Endometrial microvascular endothelial cells (primary cell): ENCODE data around the gene SCAF4. TPM values are rescaled to one million over a fixed set of nuclear protein-coding genes. Genes with fewer than 3 reads are reported as not detected.
"Not testable (repeated sequence)": the region's sequence is repeated elsewhere in the genome, so short reads cannot be mapped to it uniquely, and the experiment has no call there.

Experiments
- in situ Hi-C: cut with HindIII; loops from 2 replicates; pipeline ENCODE4 v1.10.0; 2017; ENCODE audit warnings: low sequenced_read_pairs, low pct_unique_long_range_greater_than_20kb; ENCODE audit errors: inconsistent ontology term
- total RNA-seq: library from RNA; depleted of rRNA; stranded (reverse); fragments of >200 nt; gene quantifications from one replicate; pipeline ENCODE4 v1.2.3, GENCODE V29; 2015; ENCODE audit errors: inconsistent ontology term

Gene SCAF4
- total RNA-seq, 1 donor from 2014 or later, result 12.7 TPM

DNA sequence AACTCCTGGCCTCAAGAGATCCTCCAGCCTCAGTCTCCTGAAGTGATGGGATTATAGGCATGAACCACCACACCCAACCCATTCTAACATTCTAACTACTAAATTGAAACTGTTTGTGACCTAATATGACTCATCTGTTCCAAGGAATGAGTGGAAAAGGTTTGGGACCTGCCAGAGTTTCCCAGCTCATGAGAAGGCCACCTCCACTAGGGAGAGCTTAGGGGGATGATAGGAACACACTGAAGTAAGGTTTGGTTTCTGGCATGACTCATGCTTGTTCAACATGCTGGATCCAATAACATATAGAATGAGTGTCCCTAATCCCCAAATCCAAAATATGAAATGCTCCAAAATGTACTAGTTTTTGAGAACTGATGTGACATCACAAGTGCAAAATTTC is 18.9 kb upstream of the SCAF4 start:
- in situ Hi-C loops, result no loop called here

DNA sequence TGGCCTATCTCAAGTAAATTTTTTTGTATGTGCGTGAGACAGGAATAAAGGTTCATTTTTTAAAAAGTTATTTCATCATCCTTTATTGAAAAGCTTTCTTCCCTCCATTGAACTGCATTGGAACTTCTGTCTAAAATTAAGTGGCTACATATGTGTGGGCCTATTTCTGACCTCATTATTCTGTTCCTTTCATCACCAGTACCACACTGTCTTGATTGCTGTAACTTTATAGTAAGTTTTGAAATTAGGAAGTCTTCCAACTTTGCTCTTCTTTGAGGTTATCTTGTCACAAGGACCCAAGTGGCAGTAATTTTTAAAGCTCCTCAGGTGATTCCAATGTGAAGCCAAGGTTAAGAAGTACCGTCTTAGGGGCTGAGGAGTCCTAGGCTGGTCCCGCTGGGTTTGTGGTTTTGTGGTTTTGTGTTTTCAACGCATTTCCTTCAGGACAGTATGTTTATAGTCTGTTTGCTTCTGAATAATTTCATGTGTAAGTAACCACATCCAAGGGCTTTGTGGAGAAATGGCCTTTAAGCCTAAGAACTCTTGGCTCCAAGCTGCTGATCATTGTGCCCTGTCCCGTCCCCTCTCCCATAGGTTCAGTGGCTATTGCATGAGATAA is 12.4 kb upstream of the SCAF4 start:
- in situ Hi-C loops, result no loop called here

DNA sequence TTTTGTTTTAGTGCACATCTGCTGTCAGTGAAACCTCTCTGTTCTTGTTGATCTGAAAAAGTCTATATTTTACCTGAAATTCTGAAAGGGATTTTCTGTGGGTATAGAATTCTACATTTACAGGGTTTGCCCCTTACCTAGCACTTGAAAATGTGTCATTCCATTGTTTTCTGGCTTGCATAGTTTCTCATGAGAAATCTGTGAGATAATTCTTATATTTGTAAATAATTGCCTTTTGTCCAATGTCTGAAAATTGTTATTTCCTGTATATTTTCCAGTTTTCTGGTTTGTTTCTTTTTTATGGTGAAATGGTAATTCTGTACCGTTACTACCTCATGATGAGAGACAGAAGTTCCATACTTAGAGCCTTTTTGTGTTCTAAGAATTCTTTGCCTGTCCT is 11.8 kb upstream of the SCAF4 start:
- in situ Hi-C loops, result no loop called here

DNA sequence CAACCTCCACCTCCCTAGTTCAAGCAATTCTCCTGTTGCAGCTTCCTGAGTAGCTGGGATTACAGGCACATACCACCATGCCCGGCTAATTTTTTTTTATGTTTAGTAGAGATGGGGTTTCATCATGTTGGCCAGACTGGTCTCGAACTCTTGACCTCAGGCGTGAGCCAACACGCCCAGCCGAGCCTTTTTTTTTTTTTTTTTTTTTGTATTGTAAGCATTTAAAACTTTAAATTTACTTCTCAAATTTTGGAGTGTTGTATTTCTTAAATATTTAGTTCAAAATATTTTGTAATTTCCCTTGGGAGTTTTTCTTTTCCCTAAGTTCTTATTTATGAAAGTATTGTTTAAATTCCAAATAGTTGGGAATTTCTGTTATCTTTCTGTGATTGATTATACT is 9.2 kb upstream of the SCAF4 start:
- in situ Hi-C loops, result no loop called here

DNA sequence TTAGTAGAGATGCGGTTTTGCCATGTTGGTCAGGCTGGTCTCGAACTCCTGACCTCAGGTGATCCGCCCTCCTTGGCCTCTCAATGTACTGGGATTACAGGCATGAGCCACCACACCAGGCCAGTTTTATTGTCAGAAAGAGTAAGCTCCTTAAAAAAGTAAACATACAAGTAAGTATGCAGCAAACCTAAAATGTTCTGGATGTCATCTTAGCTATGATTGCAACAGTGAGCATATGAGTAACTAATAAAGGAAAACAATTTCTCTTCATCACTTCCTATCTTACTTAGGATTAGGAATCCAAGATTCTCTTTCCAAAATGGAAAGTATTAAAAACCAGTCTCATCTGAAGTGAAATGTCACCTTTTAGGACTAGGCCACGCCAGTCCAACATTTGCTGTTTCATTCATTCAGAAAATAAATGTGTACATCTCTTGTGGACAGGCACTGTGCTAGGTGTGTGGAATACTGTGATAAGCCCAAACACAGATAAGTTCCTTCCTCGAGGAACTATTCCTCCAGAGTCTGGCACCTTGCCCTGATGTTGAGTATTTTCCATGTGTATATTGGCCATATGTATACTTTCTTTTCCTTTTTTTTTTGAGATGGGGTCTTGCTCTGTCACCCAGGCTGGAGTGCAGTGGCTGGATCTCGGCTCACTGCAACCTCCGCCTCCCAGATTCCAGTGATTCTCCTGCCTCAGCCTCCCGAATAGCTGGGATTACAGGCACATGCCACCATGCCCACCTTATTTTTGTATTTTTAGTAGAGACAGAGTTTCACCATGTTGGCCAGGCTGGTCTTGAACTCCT is 5.9 kb upstream of the SCAF4 start:
- in situ Hi-C loops, result not testable (repeated sequence)

DNA sequence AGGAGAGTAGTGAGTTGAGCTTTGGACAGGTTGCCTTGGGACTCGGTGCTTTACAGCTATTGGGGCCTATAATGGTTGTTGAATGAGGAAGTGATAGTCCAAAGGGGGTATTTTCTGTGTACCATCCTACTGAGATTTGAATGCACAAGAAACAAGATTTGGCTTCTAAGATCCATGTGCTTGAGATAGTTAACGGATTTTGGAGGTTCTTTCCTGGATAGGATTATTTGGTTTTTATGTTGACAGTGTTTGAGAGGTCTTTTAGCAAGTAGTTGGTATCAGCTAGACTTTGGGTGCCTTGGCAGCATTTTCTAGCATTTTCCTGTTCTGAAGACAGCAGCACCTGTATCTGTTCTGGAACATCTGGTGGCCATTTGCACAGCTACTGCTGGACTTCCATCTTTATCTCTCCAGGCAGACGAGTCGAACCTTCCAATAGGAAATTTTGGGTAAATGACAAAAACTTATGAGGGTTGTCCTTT is 3.6 kb upstream of the SCAF4 start:
- in situ Hi-C loops, result no loop called here

DNA sequence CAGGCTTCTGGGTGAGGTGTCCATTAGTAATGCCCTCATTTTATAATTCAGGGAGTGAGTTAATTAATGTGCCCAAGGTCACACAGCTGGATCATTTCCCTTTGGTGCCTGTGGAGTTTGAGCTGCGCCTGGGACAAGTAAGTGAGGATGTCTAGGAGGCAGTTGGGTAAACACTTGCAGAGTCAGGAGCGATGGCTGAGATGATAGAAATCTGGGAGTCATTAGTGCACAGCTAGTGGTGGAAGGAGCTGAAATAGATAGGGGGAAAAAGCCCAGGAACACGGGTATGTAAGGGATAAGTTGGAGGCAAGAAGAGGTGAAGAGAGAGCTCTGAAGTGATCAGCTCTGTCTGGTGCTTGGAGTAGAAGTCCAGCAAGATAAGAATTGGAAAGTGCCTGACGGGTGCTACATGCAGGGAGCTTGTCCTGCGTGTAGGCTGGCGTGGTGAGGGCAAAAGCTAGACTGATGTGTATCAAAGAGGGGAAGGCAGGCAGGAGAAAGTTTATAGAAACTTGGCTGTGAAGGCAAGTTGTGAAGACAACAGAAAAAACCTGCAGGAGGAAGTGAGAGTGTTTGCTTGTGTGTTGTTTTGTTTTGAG is 1.7 kb upstream of the SCAF4 start:
- in situ Hi-C loops, result no loop called here

DNA sequence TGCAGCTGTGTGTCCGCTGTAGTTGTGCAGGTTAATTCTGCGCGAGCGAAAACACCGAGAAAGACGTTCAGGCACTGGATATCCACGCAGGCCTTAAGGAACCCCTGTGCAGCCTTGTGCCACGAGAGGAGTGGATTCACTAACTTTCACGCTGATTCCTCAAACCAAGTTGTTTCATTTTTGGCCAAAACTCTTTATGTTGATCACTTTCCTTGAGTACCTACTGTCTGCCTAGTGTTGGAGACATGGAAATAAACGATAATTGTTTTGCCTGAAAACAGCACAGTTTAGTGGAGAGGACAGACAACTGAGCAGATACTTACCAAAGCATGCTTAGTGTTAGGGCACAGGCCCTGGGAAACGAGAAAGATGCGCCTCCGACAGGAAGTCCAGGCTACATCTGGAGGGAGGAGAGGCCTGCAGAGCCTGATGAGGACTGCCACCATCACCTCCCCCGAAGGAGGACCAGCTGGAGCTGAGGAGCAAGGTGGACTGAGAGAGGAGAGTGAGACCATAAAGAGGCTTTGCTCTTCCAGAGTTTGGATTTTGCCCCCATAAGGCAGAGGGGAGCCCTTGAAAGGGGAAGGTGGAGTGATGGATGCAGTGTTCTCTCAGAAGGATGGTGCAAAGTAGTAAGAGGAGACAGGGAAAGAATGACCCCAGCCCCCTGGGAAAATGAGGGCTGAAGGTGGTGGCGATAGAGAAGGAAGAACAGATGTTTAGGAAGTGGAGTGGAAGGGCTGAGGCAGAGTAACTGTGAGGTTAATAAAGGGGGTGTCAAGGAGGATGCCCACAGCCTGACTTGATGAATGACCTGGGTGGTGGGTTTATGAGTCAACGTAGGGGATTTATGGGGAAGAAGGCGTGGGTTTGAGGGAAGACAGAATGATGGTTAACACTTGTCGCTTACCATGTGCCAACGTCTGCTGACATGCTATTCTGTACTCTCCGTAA is 956 bp upstream of the SCAF4 start:
- in situ Hi-C loops, result no loop called here

DNA sequence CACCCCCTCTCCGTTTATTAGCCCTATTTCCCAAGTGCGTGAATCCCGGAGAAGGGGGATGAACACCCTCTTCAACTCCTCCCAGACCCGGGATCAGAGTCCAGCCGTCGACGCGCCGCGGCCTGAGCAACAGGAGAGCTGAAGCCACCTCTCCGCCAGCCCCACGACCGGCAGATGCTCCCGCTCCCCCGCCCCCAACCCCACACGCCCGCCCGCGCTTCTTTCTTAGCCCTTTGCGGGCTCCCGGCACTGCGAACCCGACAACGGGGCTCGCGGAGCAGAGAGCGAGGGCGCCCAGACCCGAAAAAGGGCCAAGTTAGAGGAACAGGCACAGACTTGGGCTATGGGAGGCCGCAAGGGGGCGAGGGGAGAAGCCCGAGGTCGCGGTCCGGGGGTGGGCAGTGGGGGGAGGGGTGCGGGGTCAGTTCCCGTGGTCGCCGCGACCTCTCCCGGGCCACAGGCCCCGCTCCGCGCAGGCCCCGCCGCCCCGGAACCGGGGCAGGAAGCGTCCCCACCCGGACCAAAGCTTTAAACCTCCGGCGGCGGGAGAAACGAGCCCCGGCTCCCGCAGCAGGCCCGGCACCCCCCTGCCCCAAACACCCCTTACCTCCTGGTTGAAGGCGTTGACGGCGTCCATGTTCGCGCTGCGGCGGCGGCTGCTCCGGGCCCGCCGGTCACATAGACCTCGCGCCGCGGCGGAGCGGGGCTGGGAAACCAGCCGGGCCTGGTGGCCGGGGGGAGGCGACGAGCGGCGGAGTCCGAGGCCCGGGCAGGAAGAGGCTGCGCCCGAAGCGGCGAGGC is 662 bp downstream of the SCAF4 start:
- in situ Hi-C loops, result no loop called here

DNA sequence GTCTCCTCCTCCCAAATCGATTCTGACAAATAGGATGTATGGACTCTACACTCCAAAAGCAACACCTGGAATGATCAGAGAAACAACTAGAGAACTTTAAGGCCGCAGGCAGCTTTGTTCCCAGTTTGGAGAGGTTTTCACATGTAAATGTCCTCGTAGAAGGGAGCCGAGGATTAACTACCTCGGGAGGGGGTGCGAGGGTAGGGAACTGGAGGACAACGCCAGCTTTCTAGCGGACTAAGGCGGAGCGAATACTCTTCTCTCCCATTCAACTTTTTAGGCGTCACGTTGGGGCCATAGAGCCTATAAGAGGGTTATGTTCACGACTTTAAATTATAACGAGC is 1.2 kb downstream of the SCAF4 start:
- in situ Hi-C loops, result no loop called here

DNA sequence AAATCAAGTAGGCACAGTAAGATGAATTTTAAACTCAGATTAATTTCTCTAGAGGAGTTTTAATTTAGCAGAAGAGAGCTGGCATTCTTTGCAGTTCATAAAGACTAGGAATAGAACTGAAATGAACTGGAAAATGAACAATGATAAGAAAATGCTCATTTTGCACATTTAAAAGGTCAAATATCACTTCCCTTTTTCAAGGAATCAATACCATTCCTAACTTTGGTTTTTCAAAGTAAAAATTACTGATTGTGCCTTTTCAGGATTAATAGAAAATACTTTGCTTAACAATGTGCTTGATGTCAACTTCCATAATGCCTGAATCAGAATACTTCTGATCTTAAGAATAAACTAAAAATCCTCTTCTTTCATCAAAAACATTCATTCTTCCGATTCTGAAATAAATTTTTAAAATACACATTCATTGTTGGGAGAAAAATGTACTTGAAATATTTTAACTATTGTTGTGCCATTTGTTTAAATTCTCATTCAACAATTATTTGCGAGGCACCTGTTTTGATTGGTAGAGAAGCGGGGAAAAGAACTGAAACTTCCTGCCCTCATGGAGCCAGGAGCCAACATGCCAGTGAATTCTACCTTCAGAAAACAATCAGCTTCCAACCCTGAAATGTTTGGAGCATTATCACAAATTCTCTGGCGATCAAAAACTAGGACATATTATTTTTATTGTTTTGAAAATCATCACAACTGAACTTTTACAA is 2.1 kb downstream of the SCAF4 start:
- in situ Hi-C loops, result no loop called here

DNA sequence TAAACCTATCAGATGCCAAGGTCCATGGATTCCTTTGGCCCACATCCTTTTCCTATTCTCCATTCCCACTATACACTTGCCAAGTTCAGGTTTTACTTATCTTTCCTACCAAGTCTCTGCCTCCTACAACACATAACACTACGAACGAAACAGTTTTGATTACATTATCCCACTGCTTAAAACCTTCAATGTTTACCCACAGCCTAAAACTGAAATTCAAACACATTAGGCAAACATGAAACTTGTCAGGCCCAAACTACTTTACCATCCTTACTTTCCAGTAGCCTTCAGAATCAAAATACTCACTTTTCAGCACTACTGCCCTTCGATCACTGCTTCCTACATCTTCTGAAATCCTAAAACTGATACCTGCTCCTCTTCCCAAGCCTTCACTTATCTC is 3.0 kb downstream of the SCAF4 start:
- in situ Hi-C loops, result no loop called here

DNA sequence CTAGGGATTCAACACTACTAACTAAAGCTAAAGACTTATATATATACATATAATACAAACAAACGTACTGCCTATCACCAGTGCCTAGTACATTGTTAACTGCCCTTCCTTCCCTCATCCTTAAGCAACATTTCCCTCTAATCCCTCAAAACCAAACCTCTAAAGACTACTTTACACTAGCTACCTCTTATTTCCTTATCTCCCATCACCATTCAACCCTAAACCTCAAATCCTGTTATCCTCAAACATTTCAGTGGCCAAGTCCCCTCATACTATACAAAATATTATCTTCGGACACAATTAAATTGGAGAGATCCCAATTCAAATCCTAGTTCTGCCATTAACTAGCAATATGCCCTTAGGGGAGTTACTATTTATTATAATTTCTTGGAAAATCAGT is 3.7 kb downstream of the SCAF4 start:
- in situ Hi-C loops, result no loop called here

DNA sequence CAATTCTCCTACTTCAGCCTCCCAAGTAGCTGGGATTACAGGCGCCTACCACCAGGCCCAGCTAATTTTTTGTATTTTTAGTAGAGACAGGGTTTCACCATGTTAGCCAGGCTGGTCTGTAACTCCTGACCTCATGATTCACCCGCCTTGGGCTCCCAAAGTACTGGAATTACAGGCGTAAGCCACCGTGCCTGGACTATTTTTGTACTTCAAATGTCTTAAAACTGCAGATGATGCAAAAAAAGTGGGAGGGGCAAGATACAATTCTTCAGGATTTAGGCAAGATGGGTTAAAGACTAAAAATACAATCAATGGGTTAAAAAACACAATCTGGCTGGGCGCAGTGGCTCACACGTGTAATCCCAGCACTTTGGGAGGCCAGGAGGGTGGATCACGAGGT is 4.7 kb downstream of the SCAF4 start:
- in situ Hi-C loops, result no loop called here

DNA sequence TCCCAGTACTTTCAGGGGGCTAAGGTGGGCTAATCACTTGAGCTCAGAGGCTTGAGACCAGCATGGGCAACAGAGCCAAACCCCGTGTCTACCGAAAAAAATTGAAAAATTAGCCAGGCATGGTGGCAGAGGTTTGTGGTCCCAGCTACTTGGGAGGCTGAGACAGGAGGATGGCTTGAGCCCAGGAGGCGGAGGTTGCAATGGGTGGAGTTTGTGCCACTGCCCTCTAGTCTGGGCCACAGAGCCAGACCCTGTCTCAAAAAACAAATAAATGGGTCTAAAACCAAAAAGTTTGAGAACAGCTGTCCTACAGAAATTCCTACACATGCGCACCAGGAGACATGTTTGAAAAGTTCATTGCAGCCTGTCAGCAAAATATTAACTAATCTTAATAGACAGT is 5.5 kb downstream of the SCAF4 start:
- in situ Hi-C loops, result no loop called here

DNA sequence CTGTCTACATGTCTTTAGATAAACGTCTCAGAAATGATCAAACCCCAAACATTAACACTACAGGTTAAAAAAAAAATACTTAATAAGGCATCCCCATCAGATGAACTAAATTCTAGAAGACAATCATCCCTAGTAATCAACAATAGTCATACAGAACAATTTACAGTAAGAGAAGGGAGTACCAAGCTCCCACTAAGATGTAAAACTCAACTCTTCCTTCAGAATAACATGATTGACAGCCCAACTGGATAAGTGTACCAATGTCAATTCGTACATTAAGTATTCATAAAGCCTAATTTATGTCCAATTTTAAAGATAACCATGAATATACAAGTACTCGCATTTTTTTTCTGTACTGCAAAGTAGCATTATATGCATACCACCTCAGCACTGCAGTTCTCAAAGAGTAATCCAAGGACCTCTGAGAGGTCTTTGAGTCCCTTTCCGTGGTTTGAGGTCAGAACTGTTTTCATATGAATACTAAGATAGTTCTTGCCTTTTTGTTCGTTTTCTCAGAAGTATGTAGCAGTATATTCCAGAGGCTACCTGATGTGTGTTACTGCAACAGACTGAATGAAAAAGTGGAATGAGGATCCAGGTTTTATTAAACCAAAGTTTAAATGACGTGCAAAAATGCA is 6.6 kb downstream of the SCAF4 start:
- in situ Hi-C loops, result no loop called here

DNA sequence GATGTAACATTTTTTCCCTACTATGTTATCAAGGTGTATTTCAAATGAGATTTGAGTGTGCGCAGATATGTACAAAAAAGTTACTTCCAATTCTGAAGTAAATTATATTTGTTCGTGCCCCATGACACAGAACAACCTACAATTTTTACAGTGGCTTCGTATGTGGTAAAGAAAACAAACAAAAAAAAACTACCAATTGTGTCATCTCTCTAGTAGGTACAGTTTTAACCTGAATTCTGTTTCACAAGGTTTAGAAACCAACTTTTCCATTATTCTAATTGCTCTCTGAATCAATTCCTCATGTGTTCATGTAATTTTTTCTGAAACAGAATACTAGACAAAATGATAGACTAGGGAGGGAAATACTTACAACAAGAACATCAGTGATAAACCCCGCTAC is 7.4 kb downstream of the SCAF4 start:
- in situ Hi-C loops, result no loop called here
